Natural killer cell treated with Interleukin-12 subunit alpha and Interleukin-12 subunit beta and Interleukin-15 and Interleukin-18, amount 100 ng/mL, for 72 hours (primary cell): ENCODE data around the gene ANXA7. TPM values are rescaled to one million over a fixed set of nuclear protein-coding genes. Genes with fewer than 3 reads are reported as not detected.

Experiments
- ATAC-seq, 2 donors: fragments of 150-1000 bp; cut with Tn5 transposase in 1 of 2; sonication (Bioruptor Pico), chemical (Tn5 transposase) in 1 of 2; 2 replicates each; pipeline ENCODE4 v1.10.0; 2021
- DNase-seq: peaks from one replicate; pipeline ENCODE4 v3.0.0; 2022; ENCODE audit warnings: low spot score
- H3K27ac Mint-ChIP-seq, 2 donors: 1 replicate in 1 of 2; 2 replicates in 1 of 2; pipeline ENCODE4 v1.8.0; 2022; ENCODE audit warnings: mixed read lengths in 2 of 2, mild to moderate bottlenecking in 1 of 2, moderate library complexity in 1 of 2
- H3K27me3 Mint-ChIP-seq, 2 donors: 1 replicate in 1 of 2; 2 replicates in 1 of 2; pipeline ENCODE4 v1.8.0; 2022; ENCODE audit warnings: mixed read lengths in 2 of 2
- H3K36me3 Mint-ChIP-seq: one replicate; pipeline ENCODE4 v1.8.0; 2022; ENCODE audit warnings: mixed read lengths
- H3K4me1 Mint-ChIP-seq, 2 donors: 1 replicate in 1 of 2; 2 replicates in 1 of 2; pipeline ENCODE4 v1.8.0; 2022; ENCODE audit warnings: low read depth in 2 of 2, mixed read lengths in 2 of 2, mild to moderate bottlenecking in 1 of 2
- H3K4me3 Mint-ChIP-seq: one replicate; pipeline ENCODE4 v1.8.0; 2022; ENCODE audit warnings: mixed read lengths
- H3K9me3 Mint-ChIP-seq: 2 replicates; pipeline ENCODE4 v1.8.0; 2022; ENCODE audit warnings: mixed read lengths
- total RNA-seq, 2 donors: library from RNA; stranded (reverse); gene quantifications; one replicate each; pipeline ENCODE4 v1.2.3, GENCODE V29; 2022

Gene ANXA7
- total RNA-seq, result 100 to 1,000 TPM; 104 to 123 TPM

GRCh38 chr10:73413528-73414229 is at the start of gene ANXA7:
Gene ANXA7, minus strand, starts transcription at chr10:73414058. Its CDS starts 13,202 bp downstream, at chr10:73400856.
- peaks cover 37 to 45% of the 10 kb centered on the region in 2 donors for H3K4me1 Mint-ChIP-seq
- no peaks in the 10 kb centered on the region for H3K27me3 Mint-ChIP-seq
- peak within 1 kb of the TSS; percentile 98 for H3K4me3 Mint-ChIP-seq
- peak; percentile 92 for DNase-seq
- H3K9me3 Mint-ChIP-seq, result no peaks in the 10 kb centered on the region
- H3K27ac Mint-ChIP-seq, result peak within 1 kb of the TSS; percentile 90 to 97
- peak; percentile 98 to 99 for ATAC-seq
- peaks cover 7% of the 10 kb centered on the region for H3K36me3 Mint-ChIP-seq

GRCh38 chr10:73460897-73461296 is 47.0 kb upstream of the ANXA7 start:
- no peaks in the 10 kb centered on the region for H3K9me3 Mint-ChIP-seq
- no peak for ATAC-seq
- no peak for DNase-seq
- H3K4me3 Mint-ChIP-seq, result no peak overlapping the region
- H3K36me3 Mint-ChIP-seq, result peaks cover 11% of the 10 kb centered on the region
- no peaks in the 10 kb centered on the region for H3K27me3 Mint-ChIP-seq
- no peak overlapping the region for H3K27ac Mint-ChIP-seq
- no peaks in the 10 kb centered on the region for H3K4me1 Mint-ChIP-seq

GRCh38 chr10:73459683-73460314 is 45.9 kb upstream of the ANXA7 start:
- Mint-ChIP-seq H3K36me3 (peaks cover 11% of the 10 kb centered on the region), H3K4me1 (no peaks in the 10 kb centered on the region), H3K27me3 (no peaks in the 10 kb centered on the region), H3K4me3 (no peak overlapping the region), H3K27ac (peak overlapping the region in 1 of 2 donors; percentile 12), H3K9me3 (no peaks in the 10 kb centered on the region)
- DNase-seq, result no peak
- ATAC-seq, result no peak

GRCh38 chr10:73456187-73456890 is 42.5 kb upstream of the ANXA7 start:
- Mint-ChIP-seq H3K36me3 (no peaks in the 10 kb centered on the region), H3K27ac (no peak overlapping the region), H3K27me3 (no peaks in the 10 kb centered on the region), H3K9me3 (no peaks in the 10 kb centered on the region), H3K4me3 (no peak overlapping the region), H3K4me1 (no peaks in the 10 kb centered on the region)
- ATAC-seq (no peak), DNase-seq (no peak)

- Mint-ChIP-seq H3K4me1 (peaks cover 0 to 4% of the 10 kb centered on the region in 2 donors), H3K36me3 (no peaks in the 10 kb centered on the region), H3K27ac (no peak overlapping the region), H3K9me3 (no peaks in the 10 kb centered on the region), H3K4me3 (no peak overlapping the region), H3K27me3 (no peaks in the 10 kb centered on the region)
- no peak for ATAC-seq
- no peak for DNase-seq
These were observed 35.3 kb upstream of the ANXA7 start for GRCh38 chr10:73449113-73449512.

- DNase-seq, result no peak
These were observed 34.5 kb upstream of the ANXA7 start for GRCh38 chr10:73448384-73448783.

GRCh38 chr10:73446926-73447325 is 33.1 kb upstream of the ANXA7 start:
- Mint-ChIP-seq H3K4me3 (no peak overlapping the region), H3K27ac (no peak overlapping the region), H3K4me1 (peaks cover 0 to 4% of the 10 kb centered on the region in 2 donors), H3K36me3 (no peaks in the 10 kb centered on the region), H3K9me3 (no peaks in the 10 kb centered on the region), H3K27me3 (no peaks in the 10 kb centered on the region)
- no peak for ATAC-seq
- no peak for DNase-seq

More at GRCh38 chr10:73448384-73448783, 34.5 kb upstream of the ANXA7 start:
- Mint-ChIP-seq H3K4me1 (peaks cover 0 to 4% of the 10 kb centered on the region in 2 donors), H3K9me3 (no peaks in the 10 kb centered on the region), H3K4me3 (no peak overlapping the region), H3K27ac (no peak overlapping the region), H3K36me3 (no peaks in the 10 kb centered on the region), H3K27me3 (no peaks in the 10 kb centered on the region)
- ATAC-seq, result no peak

- DNase-seq, result no peak
- Mint-ChIP-seq H3K36me3 (no peaks in the 10 kb centered on the region), H3K27ac (no peak overlapping the region), H3K4me1 (peaks cover 9 to 10% of the 10 kb centered on the region in 2 donors), H3K9me3 (no peaks in the 10 kb centered on the region), H3K4me3 (no peak overlapping the region), H3K27me3 (no peaks in the 10 kb centered on the region)
- ATAC-seq, result no peak
These were observed 30.6 kb upstream of the ANXA7 start for GRCh38 chr10:73444457-73444856.

GRCh38 chr10:73439605-73440312 is 25.9 kb upstream of the ANXA7 start:
- Mint-ChIP-seq H3K4me1 (peaks cover 7 to 10% of the 10 kb centered on the region in 2 donors), H3K27ac (peak overlapping the region in 1 of 2 donors; percentile 74), H3K9me3 (no peaks in the 10 kb centered on the region), H3K36me3 (no peaks in the 10 kb centered on the region), H3K27me3 (no peaks in the 10 kb centered on the region), H3K4me3 (no peak overlapping the region)
- no peak for DNase-seq
- no peak for ATAC-seq

GRCh38 chr10:73439055-73439454 is 25.2 kb upstream of the ANXA7 start:
- Mint-ChIP-seq H3K4me1 (peaks cover 7 to 10% of the 10 kb centered on the region in 2 donors), H3K27me3 (no peaks in the 10 kb centered on the region), H3K9me3 (no peaks in the 10 kb centered on the region), H3K27ac (no peak overlapping the region), H3K36me3 (no peaks in the 10 kb centered on the region), H3K4me3 (no peak overlapping the region)
- ATAC-seq, result no peak
- DNase-seq, result no peak

- no peaks in the 10 kb centered on the region for H3K9me3 Mint-ChIP-seq
- H3K4me1 Mint-ChIP-seq, result peaks cover 10 to 13% of the 10 kb centered on the region in 2 donors
- H3K4me3 Mint-ChIP-seq, result no peak within 1 kb of the TSS
- H3K36me3 Mint-ChIP-seq, result no peaks in the 10 kb centered on the region
- H3K27me3 Mint-ChIP-seq, result no peaks in the 10 kb centered on the region
- no peak for ATAC-seq
- peak within 1 kb of the TSS in 1 of 2 donors; percentile 47 for H3K27ac Mint-ChIP-seq
- no peak for DNase-seq
These were observed 19.6 kb upstream of the ANXA7 start, which contains the start of gene MSS51 for GRCh38 chr10:73433538-73433867. Gene MSS51, minus strand, starts transcription at chr10:73433561. Its CDS starts 5,277 bp downstream, at chr10:73428284.

- no peak for ATAC-seq
- H3K4me1 Mint-ChIP-seq, result peaks cover 10 to 13% of the 10 kb centered on the region in 2 donors
- H3K27ac Mint-ChIP-seq, result peak overlapping the region in 1 of 2 donors; percentile 3
These were observed 19.0 kb upstream of the ANXA7 start for GRCh38 chr10:73432646-73433537.

GRCh38 chr10:73426318-73426717 is 12.5 kb upstream of the ANXA7 start:
- Mint-ChIP-seq H3K4me1 (no peaks in the 10 kb centered on the region), H3K36me3 (peaks cover 11% of the 10 kb centered on the region), H3K27ac (peak overlapping the region in 1 of 2 donors; percentile 10), H3K9me3 (no peaks in the 10 kb centered on the region), H3K27me3 (no peaks in the 10 kb centered on the region), H3K4me3 (no peak overlapping the region)
- DNase-seq (no peak), ATAC-seq (no peak)

More at GRCh38 chr10:73432646-73433537, 19.0 kb upstream of the ANXA7 start:
- Mint-ChIP-seq H3K36me3 (no peaks in the 10 kb centered on the region), H3K4me3 (no peak overlapping the region), H3K9me3 (no peaks in the 10 kb centered on the region), H3K27me3 (no peaks in the 10 kb centered on the region)
- no peak for DNase-seq
